ENCODE measurements around the gene HPCAL1.

- TF ChIP-seq EZH2 (IDR thresholded peaks at IDR 0.05; ENCODE audit: low read length, unreplicated experiment) = no peak
- no peak for TF ChIP-seq CTCF (conservative IDR thresholded peaks at IDR 0.05; ENCODE audit: low read depth, low read length)
Measured at GRCh38 chr2:10457846-10458598, 155.3 kb downstream of the HPCAL1 start.
